ENCODE data around the gene CSTF2T.

- TF ChIP-seq, protein P1, sequence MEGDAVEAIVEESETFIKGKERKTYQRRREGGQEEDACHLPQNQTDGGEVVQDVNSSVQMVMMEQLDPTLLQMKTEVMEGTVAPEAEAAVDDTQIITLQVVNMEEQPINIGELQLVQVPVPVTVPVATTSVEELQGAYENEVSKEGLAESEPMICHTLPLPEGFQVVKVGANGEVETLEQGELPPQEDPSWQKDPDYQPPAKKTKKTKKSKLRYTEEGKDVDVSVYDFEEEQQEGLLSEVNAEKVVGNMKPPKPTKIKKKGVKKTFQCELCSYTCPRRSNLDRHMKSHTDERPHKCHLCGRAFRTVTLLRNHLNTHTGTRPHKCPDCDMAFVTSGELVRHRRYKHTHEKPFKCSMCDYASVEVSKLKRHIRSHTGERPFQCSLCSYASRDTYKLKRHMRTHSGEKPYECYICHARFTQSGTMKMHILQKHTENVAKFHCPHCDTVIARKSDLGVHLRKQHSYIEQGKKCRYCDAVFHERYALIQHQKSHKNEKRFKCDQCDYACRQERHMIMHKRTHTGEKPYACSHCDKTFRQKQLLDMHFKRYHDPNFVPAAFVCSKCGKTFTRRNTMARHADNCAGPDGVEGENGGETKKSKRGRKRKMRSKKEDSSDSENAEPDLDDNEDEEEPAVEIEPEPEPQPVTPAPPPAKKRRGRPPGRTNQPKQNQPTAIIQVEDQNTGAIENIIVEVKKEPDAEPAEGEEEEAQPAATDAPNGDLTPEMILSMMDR (IDR thresholded peaks at IDR 0.05; ENCODE audit: insufficient read depth, low read length, poor library complexity, severe bottlenecking), result no peak
- TF ChIP-seq EZH2phosphoT487 (conservative IDR thresholded peaks at IDR 0.05; ENCODE audit: low read length), result no peak
These were observed 33.7 kb upstream of the CSTF2T start for GRCh38 chr10:51733057-51733456.
